HG02763 (cell line): ENCODE results near the gene DCAF6.
A peak's percentile ranks its signal among the peaks of the same experiment; 100 is the strongest.
"Not testable (repeated sequence)": the region's sequence is repeated elsewhere in the genome, so short reads cannot be mapped to it uniquely, and the experiment has no call there.

Source experiments
- ATAC-seq: cut with Tn5 transposase; IDR thresholded peaks from one replicate; pipeline ENCODE4 v1.9.1; 2021; ENCODE audit warnings: mild to moderate bottlenecking, moderate library complexity; ENCODE audit not compliant: unreplicated experiment

DCAF6 gene

GRCh38 chr1:168007691-168008090 is 71.2 kb downstream of the DCAF6 start:
- ATAC-seq, result no peak

DNA sequence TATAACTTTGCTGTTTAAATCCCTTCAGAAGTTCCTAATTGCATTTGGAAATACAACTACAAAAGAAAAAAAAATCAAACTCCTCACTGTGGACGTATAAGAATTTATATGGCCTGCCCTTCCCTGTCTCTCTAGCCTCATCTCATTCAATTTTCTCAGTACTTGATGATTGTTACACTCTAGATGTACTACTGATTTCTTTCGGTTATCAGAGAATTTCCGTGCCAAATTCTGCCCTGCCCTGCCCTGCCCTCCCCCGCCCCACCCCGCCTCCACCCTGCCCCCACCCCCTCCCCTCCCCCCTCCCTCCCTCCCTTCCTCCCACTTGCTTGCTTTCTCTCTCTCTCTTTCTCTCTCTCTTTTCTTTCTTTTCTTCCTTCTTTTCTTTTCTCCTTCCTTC is 72.1 kb downstream of the DCAF6 start:
- no peak for ATAC-seq

DNA sequence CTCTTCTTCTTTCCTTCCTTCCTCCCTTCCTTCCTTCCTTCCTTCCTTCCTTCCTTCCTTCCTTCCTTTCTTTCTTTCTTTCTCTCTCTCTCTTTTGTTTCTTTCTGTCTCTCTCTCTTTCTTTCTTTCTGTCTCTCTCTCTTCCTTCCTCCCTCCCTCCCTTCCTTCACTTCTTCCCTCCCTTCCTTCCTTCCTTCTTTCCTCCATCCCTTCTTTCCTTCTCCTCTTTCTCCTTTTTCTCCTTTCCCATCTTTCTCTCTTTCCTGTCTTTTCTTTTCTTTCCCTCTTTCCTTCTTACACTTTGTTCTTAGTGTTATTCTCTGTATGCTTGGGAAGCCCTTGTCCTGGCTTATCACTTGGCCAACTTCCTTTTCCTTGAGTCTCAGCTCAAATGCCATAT is 72.8 kb downstream of the DCAF6 start:
- ATAC-seq, result no peak

- ATAC-seq, result no peak
Measured at GRCh38 chr1:168019407-168019806, 82.9 kb downstream of the DCAF6 start.

DNA sequence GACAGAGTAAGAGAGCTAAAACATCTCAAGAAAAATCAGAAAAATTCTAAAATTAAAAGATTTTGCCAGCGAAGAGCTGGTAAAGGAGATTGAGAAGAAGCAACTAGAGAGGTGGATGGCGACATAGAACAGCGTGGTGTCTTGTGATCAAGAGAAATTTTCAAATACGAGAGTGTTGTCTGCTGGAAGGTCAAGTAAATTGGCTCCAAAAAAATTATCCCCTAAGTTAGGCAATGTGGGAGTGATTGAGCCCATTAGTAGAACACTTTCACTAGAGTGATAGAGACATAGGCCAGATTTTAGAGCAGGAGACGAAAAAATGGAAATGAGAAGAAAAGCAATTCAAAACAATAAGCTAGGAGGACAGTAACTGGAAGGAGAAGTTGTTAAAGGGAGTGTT is 94.7 kb downstream of the DCAF6 start:
- ATAC-seq, result no peak

DNA sequence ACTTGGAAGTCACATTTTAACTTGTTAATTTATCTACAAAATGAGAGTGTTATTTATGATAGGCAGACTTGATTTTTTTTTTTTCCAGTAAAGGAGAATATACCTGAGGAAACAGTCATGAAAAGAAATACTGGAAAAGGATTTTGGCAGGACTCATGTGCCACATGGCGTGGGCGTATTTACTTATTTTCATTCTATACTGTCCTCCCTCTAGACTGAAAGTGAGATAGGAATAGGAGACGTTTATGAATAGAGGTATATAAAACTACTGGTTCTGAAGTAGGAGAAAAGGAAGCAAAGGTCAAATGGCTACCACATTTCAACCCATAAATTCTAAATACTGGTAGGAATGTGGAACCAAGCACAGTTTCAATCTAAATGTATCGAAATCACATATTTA is 95.1 kb downstream of the DCAF6 start:
- ATAC-seq, result no peak

DNA sequence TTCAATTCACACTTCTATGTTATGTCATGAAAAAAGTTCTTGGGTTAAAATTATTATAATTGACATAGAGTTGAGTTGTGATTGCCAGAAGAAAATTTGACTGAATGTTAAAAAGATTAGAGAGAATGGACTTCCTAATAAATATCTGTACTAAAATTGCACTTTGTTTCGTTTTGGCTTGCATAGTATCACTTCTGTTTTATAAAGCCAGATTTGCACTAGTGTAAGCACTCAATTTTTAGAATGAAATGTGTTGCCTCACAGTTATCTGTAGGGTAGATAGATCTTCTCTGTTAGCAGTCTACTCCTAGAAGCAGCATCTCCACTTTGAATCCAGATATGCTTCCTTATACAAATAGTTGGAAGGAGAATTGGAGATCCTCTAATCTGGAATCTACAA is 95.5 kb downstream of the DCAF6 start:
- ATAC-seq, result no peak

GRCh38 chr1:168035345-168035744 is 98.9 kb downstream of the DCAF6 start:
- no peak for ATAC-seq

GRCh38 chr1:168042362-168042761 is 105.9 kb downstream of the DCAF6 start:
- no peak for ATAC-seq

DNA sequence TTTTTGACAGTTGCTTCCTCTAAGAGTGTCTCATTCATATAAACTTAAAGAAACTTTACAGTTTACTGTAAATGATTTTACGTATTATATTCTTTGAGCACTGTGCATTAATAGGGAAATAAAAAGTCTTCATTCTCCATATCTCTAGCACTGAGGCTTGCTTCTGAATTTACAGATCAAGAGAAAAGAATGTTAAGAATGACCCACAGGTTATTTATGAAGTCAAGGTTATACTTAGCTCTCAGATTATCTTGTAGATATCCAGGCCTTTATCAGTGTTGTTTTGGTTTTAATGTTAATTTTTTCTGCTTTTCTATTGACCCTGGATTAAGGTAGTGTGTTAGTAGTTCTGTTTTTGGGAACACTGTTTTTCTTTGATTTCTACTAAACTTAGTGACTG is 108.8 kb downstream of the DCAF6 start:
- no peak for ATAC-seq

DNA sequence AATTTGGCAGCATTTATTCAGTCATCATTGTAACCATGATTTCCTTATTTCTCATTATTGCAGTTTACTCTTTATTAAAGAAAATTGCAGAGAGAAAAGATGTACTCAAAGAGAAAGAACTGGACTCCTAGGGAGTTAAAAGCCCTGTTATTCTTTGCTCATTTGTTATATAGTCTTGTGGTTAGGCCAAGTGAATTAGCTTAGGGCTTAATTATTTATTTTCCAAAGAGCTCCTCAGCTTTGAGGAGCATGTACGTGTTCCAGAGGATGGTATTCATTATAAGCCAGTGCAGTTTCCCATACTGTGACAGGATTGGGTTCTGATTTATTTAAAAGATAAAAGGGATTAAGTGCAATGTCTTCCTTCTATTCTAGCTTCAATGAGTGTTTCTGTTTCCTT is 113.8 kb downstream of the DCAF6 start:
- no peak for ATAC-seq

DNA sequence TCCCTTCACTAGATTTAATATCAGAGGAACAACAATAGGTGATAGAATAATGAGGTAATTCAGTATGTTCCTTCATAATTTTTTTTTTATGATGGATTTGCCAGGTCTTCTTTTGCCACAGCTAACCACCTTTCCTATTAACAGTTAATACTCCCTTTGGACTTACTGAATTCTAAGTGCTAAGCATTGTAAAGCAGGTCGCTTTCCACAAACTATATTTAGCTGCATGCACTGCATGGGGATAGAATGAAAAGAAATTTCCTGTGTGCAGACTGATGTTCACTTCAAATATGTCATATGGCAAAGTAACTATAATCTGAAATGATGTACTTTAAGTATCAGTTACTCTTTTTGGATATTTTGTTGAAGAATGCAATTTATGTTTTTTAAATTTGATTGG is 114.4 kb downstream of the DCAF6 start:
- ATAC-seq, result no peak

- no peak for ATAC-seq
Measured at GRCh38 chr1:168053681-168054080, 117.2 kb downstream of the DCAF6 start.

DNA sequence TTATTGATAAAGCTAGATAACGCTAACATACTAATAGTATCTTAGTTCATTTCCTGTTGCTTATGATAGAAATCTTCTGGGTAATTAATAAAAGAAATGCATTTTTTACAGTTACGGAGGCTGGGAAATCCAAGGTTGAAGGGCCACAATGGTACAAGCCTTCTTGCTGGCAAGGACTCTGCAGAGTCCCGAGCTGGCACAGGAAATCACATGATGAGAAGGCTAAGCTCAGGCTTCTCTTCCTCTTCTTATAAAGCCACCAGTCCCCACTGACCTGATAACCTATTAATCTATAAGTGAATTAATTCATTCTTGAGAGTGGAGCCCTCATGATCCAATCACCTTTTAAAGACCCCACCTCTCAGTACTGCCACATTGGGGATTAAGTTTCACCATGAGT is 117.6 kb downstream of the DCAF6 start:
- no peak for ATAC-seq

DNA sequence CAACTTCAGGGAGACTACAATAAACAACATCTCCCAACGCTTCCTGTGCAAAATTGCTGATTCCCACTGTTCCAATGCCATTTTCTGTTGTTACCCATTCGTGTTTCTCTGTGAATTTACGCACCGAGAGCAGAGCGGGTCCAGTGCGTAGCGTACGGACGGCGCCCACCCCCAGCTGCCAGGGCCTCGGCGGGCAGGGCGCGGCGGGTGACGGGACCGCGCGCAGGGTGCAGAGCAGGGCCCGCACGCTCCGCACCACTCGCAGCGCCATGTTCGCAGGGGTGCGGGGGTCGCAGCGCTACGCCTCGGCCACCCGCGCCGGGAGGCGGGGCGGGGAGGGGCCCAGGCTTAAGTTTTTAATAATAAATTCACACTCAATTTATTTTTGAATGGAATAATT is 119.7 kb downstream of the DCAF6 start:
- not testable (repeated sequence) for ATAC-seq

DNA sequence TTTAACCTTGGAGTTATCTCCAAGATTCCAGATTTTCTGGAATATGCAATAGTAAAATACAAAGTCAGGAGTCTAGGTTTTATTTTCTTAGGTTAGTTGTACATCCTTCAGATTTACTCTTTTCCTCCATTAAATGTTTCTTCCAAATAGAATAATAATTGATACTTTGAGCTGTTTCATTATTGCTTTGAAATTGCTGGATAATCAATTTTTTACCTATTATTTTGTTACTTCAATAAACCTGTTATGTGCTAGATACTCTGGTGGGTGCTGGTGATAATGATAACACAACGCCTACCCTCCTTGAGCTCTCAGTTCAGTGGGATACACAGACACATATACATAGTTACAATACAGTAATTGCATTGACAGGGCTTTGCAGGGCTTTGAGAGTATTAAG is 120.9 kb downstream of the DCAF6 start:
- ATAC-seq, result no peak

DNA sequence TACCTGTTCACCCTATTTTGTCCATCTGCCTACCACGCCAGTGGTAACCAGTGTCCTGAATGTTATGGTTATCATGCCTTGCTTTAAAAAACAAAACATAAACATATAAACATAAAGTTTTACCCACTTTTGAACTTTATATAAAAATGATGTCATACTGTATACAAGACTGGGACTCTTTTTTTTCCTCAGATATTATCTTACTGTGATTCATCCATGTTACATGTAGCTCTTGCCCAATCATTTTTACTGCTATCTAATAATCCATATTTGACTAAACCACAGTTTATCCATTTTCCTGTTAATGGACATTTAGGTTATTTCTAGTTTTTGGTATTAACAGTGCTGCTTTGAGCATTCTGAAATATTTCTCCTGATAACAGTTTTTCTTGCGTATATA is 121.4 kb downstream of the DCAF6 start:
- ATAC-seq, result no peak

DNA sequence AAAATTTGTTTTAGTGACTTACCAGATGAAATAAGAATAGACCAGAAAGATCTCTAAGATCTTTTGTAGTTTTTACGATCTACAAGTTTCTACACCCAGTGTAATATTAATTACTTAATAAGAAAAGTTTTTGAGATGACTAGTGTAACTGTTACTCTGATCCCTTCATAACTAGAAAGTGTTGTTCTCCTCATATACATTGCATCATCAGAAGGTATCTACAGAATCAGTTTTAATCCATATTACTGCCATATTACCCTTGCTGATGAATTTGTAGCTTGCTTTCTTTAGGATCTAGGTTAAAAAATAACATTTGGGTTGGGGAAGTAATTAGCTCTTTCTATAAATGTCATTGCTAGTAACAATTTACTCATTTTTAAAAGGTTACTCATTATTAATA is 127.7 kb downstream of the DCAF6 start:
- ATAC-seq, result no peak

- ATAC-seq, result no peak
Measured at GRCh38 chr1:168065506-168065905, 129.0 kb downstream of the DCAF6 start.

DNA sequence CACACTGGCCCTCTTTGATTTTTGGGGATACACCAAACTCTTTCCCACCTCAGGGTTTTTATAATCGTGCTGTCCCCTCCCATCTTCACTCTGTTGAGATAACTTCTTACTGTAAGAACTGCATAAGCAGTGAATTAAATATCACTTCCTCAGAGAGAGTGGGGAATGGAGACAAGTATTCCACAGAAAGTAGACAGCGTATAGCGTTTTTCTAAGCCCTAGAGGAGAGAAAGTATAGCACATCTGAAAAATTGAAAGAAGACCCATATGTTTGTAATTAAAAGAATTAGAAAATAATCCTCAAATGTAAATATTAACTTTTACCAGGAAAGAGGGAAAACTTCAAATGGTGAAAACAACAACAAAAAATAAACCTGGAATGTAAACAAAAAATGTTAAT is 132.9 kb downstream of the DCAF6 start:
- no peak for ATAC-seq

DNA sequence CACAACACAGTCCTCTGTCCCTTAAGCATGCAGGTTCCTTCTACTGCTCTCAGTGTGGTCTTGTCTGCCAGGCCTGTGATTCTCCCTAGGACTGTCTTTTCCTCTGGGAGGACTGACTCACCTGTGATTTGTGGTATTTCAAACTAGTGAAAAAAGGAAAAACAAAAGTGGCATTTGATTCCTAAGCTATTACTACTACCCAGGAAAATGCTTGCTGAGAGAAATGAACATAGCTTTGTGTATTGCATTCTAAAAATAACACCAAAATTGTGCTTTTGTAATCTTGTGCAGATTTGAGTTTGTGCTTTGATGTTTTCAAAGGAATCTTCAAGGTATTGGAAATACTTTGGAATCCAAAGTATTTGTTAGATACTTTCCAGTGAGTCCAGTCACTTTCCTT is 143.3 kb downstream of the DCAF6 start:
- no peak for ATAC-seq

DNA sequence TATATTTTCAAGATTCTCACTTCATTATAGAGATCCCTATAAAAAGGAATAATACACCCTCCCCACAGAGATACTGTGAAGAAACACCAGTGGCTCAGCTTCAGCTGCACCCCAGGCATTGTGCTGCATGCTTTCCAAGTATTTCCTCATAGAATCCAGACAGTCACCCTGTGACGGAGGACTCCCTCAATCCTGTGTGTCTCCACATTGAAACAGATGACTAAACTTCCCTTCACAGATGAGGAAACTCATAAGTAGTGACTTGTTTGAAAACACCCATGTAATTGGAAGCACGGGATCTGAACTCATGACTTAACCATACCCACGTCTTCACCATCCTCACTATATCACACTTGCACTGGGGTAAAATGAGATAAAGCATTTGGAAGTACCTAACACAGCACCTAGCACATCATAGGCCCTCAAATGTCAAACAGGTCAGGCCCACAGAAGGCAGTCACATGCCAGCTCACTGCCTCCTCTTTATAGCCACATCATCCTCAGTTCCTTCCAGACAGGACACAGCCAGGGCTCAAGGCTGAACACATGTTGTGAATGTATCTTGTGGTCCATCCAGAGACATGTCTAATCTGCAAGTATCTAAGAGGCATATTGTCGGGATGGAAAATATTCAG is 145.0 kb downstream of the DCAF6 start:
- no peak for ATAC-seq

- ATAC-seq, result peak; percentile 83
Measured at GRCh38 chr1:168082008-168082876, 145.8 kb downstream of the DCAF6 start.
